ENCODE data around the gene ATP8A2.

Gene ATP8A2

GRCh38 chr13:25901460-25902376 is 529.9 kb downstream of the ATP8A2 start:
- H3K36me3 ChIP-seq (ENCODE audit: insufficient read depth, low read length): no peaks in the 10 kb centered on the region
- no peak overlapping the region for H3K9ac ChIP-seq (ENCODE audit: insufficient read length)
- peak overlapping the region; percentile 61; the same call in 1 of the 2 replicates for H3K27ac ChIP-seq
- peak overlapping the region; percentile 21; the same call in 1 of the 2 replicates for H3K4me3 ChIP-seq
- H3K9me3 ChIP-seq (ENCODE audit: low read depth, low read length): no peaks in the 10 kb centered on the region
- TF ChIP-seq EZH2 (IDR thresholded peaks at IDR 0.05): no peak
- no peak for DNase-seq (ENCODE audit: low read depth, low spot score)

- no peak overlapping the region for H3K9ac ChIP-seq (ENCODE audit: insufficient read length)
- TF ChIP-seq FOXP2 (optimal IDR thresholded peaks at IDR 0.05; ENCODE audit: control extremely low read depth, extremely low read length, insufficient read depth) (no peak), POLR2AphosphoS5 (IDR thresholded peaks at IDR 0.05; ENCODE audit: borderline replicate concordance, low read depth, low read length) (no peak)
Observed at GRCh38 chr13:25902455-25902854, 530.7 kb downstream of the ATP8A2 start.

GRCh38 chr13:25902891-25903341 is 531.1 kb downstream of the ATP8A2 start:
- Histone ChIP-seq H3K9me3 (ENCODE audit: low read depth, low read length) (no peaks in the 10 kb centered on the region), H3K9ac (ENCODE audit: insufficient read length) (no peak overlapping the region), H3K4me3 (no peak overlapping the region), H3K27ac (no peak overlapping the region), H3K36me3 (ENCODE audit: insufficient read depth, low read length) (no peaks in the 10 kb centered on the region)
- no peak for DNase-seq (ENCODE audit: low read depth, low spot score)
- no peak for TF ChIP-seq POLR2AphosphoS5 (IDR thresholded peaks at IDR 0.05; ENCODE audit: borderline replicate concordance, low read depth, low read length)
- TF ChIP-seq FOXP2 (optimal IDR thresholded peaks at IDR 0.05; ENCODE audit: control extremely low read depth, extremely low read length, insufficient read depth): no peak
- TF ChIP-seq EZH2 (IDR thresholded peaks at IDR 0.05): no peak

More at GRCh38 chr13:25902455-25902854, 530.7 kb downstream of the ATP8A2 start:
- no peak overlapping the region; the same call in 1 of the 2 replicates for H3K27ac ChIP-seq
- no peak for DNase-seq (ENCODE audit: low read depth, low spot score)
- no peak overlapping the region for H3K4me3 ChIP-seq
- no peaks in the 10 kb centered on the region for H3K9me3 ChIP-seq (ENCODE audit: low read depth, low read length)
- no peaks in the 10 kb centered on the region for H3K36me3 ChIP-seq (ENCODE audit: insufficient read depth, low read length)

GRCh38 chr13:25904830-25905229 is 533.1 kb downstream of the ATP8A2 start:
- H3K4me3 ChIP-seq: no peak overlapping the region
- H3K9me3 ChIP-seq (ENCODE audit: low read depth, low read length): no peaks in the 10 kb centered on the region
- H3K9ac ChIP-seq (ENCODE audit: insufficient read length): no peak overlapping the region
- DNase-seq (ENCODE audit: low read depth, low spot score): no peak
- H3K36me3 ChIP-seq (ENCODE audit: insufficient read depth, low read length): no peaks in the 10 kb centered on the region
- H3K27ac ChIP-seq: no peak overlapping the region
- TF ChIP-seq POLR2AphosphoS5 (IDR thresholded peaks at IDR 0.05; ENCODE audit: borderline replicate concordance, low read depth, low read length) (no peak), EZH2 (IDR thresholded peaks at IDR 0.05) (no peak), FOXP2 (optimal IDR thresholded peaks at IDR 0.05; ENCODE audit: control extremely low read depth, extremely low read length, insufficient read depth) (no peak)

- TF ChIP-seq EZH2 (IDR thresholded peaks at IDR 0.05) (no peak), POLR2AphosphoS5 (IDR thresholded peaks at IDR 0.05; ENCODE audit: borderline replicate concordance, low read depth, low read length) (no peak), FOXP2 (optimal IDR thresholded peaks at IDR 0.05; ENCODE audit: control extremely low read depth, extremely low read length, insufficient read depth) (no peak)
- no peak for DNase-seq (ENCODE audit: low read depth, low spot score)
- no peaks in the 10 kb centered on the region for H3K36me3 ChIP-seq (ENCODE audit: insufficient read depth, low read length)
- no peaks in the 10 kb centered on the region for H3K9me3 ChIP-seq (ENCODE audit: low read depth, low read length)
- no peak overlapping the region for H3K9ac ChIP-seq (ENCODE audit: insufficient read length)
- no peak overlapping the region; the same call in 1 of the 2 replicates for H3K4me3 ChIP-seq
- no peak overlapping the region for H3K27ac ChIP-seq
Observed at GRCh38 chr13:25905611-25906010, 533.8 kb downstream of the ATP8A2 start.

- no peaks in the 10 kb centered on the region for H3K9me3 ChIP-seq (ENCODE audit: low read depth, low read length)
- TF ChIP-seq POLR2AphosphoS5 (IDR thresholded peaks at IDR 0.05; ENCODE audit: borderline replicate concordance, low read depth, low read length) (no peak), EZH2 (IDR thresholded peaks at IDR 0.05) (no peak), FOXP2 (optimal IDR thresholded peaks at IDR 0.05; ENCODE audit: control extremely low read depth, extremely low read length, insufficient read depth) (no peak)
- no peak overlapping the region; the same call in 1 of the 2 replicates for H3K4me3 ChIP-seq
- H3K36me3 ChIP-seq (ENCODE audit: insufficient read depth, low read length): no peaks in the 10 kb centered on the region
- DNase-seq (ENCODE audit: low read depth, low spot score): no peak
- no peak overlapping the region for H3K27ac ChIP-seq
- no peak overlapping the region for H3K9ac ChIP-seq (ENCODE audit: insufficient read length)
Observed at GRCh38 chr13:25906191-25906661, 534.5 kb downstream of the ATP8A2 start.

GRCh38 chr13:25908366-25908765 is 536.6 kb downstream of the ATP8A2 start:
- Histone ChIP-seq H3K27ac (no peak overlapping the region), H3K4me3 (no peak overlapping the region), H3K9ac (ENCODE audit: insufficient read length) (no peak overlapping the region), H3K9me3 (ENCODE audit: low read depth, low read length) (no peaks in the 10 kb centered on the region), H3K36me3 (ENCODE audit: insufficient read depth, low read length) (no peaks in the 10 kb centered on the region)
- TF ChIP-seq POLR2AphosphoS5 (IDR thresholded peaks at IDR 0.05; ENCODE audit: borderline replicate concordance, low read depth, low read length) (no peak), FOXP2 (optimal IDR thresholded peaks at IDR 0.05; ENCODE audit: control extremely low read depth, extremely low read length, insufficient read depth) (no peak), EZH2 (IDR thresholded peaks at IDR 0.05) (no peak)
- DNase-seq (ENCODE audit: low read depth, low spot score): no peak

GRCh38 chr13:25910243-25910642 is 538.5 kb downstream of the ATP8A2 start:
- H3K9me3 ChIP-seq (ENCODE audit: low read depth, low read length): no peaks in the 10 kb centered on the region
- TF ChIP-seq FOXP2 (optimal IDR thresholded peaks at IDR 0.05; ENCODE audit: control extremely low read depth, extremely low read length, insufficient read depth) (no peak), EZH2 (IDR thresholded peaks at IDR 0.05) (no peak), POLR2AphosphoS5 (IDR thresholded peaks at IDR 0.05; ENCODE audit: borderline replicate concordance, low read depth, low read length) (no peak)
- no peak for DNase-seq (ENCODE audit: low read depth, low spot score)
- no peak overlapping the region for H3K9ac ChIP-seq (ENCODE audit: insufficient read length)
- no peak overlapping the region for H3K27ac ChIP-seq
- H3K36me3 ChIP-seq (ENCODE audit: insufficient read depth, low read length): no peaks in the 10 kb centered on the region
- H3K4me3 ChIP-seq: no peak overlapping the region
